ENCODE data around the gene PDE1C. TPM values are rescaled to one million over a fixed set of nuclear protein-coding genes. Genes with fewer than 3 reads are reported as not detected.

PDE1C gene
- total and polyA plus RNA-seq, 2 of the 4 experiments (the other 2 are of a cell fraction) = 14.2 to 61.5 TPM

DNA sequence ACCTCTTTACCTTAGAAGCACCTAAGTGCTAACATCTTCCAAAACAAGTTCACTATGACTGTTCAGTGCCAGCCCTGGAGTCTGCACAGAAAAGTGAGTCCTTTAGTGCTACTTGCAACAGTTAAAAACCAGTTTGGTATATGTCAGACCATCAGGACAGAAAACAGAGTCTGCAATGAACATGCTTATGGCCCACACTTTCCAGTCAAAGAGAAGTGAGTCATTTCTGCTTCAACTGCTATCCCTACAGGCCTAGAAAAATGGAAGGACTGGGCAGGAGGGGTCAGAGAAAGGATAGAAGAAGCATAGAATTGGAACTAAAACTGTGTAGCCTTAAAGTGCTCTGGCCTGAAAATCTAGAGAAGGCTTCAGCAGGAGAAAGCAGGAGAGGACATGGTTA, 108.0 kb downstream of the PDE1C start:
- H3K27ac ChIP-seq (ENCODE audit: insufficient read depth, low read length) = no peak overlapping the region
- H3K4me1 ChIP-seq (ENCODE audit: control insufficient read depth, insufficient read depth, low read length) = peaks cover 2% of the 10 kb centered on the region; the same call in 1 of the 2 replicates
- H2AK5ac ChIP-seq (ENCODE audit: low read depth, low read length) = no peak overlapping the region
- intact Hi-C loops (cut with micrococcal nuclease) (no loop called here), in situ Hi-C loops (cut with MboI; ENCODE audit: low sequenced_read_pairs) (no loop called here), dilution Hi-C loops (cut with HindIII; ENCODE audit: low sequenced_read_pairs, unreplicated experiment) (no loop called here)
- H4K20me1 ChIP-seq (ENCODE audit: insufficient read depth, low read length) = no peaks in the 10 kb centered on the region
- H4K91ac ChIP-seq (ENCODE audit: insufficient read depth, low read depth, low read length) = no peak overlapping the region; the same call in 1 of the 2 replicates
- TF ChIP-seq POLR2A (IDR thresholded peaks at IDR 0.05; ENCODE audit: low read depth, low read length) (no peak), CHD1 (IDR thresholded peaks at IDR 0.05; ENCODE audit: low read depth, low read length) (no peak), FOS (IDR thresholded peaks at IDR 0.05; ENCODE audit: low read depth, low read length) (no peak), CEBPB (IDR thresholded peaks at IDR 0.05; ENCODE audit: low read depth, low read length) (no peak), MAFK (IDR thresholded peaks at IDR 0.05; ENCODE audit: low read depth, low read length) (no peak), RCOR1 (IDR thresholded peaks at IDR 0.05; ENCODE audit: insufficient replicate concordance, low read length) (no peak), MXI1 (IDR thresholded peaks at IDR 0.05; ENCODE audit: borderline replicate concordance, low read depth, low read length) (no peak), NFE2L2 (IDR thresholded peaks at IDR 0.05; ENCODE audit: low read depth, low read length) (no peak)
- no peaks in the 10 kb centered on the region for H3K27me3 ChIP-seq (ENCODE audit: control insufficient read depth, insufficient read depth, low read length)
- DNase-seq = peak; percentile 27
- peak overlapping the region; percentile 61; the same call in 1 of the 2 replicates for H3K18ac ChIP-seq (ENCODE audit: low read depth, low read length)
- POLR2A ChIA-PET (ENCODE audit: unreplicated experiment) = no interaction called here
- peaks cover 3% of the 10 kb centered on the region; the same call in 1 of the 2 replicates for H3K9me3 ChIP-seq (ENCODE audit: control insufficient read depth, insufficient read depth, low read length)
- no peak overlapping the region for H2BK15ac ChIP-seq (ENCODE audit: low read depth, low read length)
- no peaks in the 10 kb centered on the region for H3K36me3 ChIP-seq (ENCODE audit: control insufficient read depth, insufficient read depth, low read length)
- peak; percentile 33; the same call in 1 of the 2 replicates for ATAC-seq (ENCODE audit: low read depth)
- H2BK5ac ChIP-seq (ENCODE audit: low read depth, low read length, poor library complexity, severe bottlenecking) = peak overlapping the region; percentile 48
- no peak overlapping the region for H3K4ac ChIP-seq (ENCODE audit: low read depth, low read length)
- no peak overlapping the region for H2AFZ ChIP-seq (replicated peaks; ENCODE audit: low read length, poor library complexity)
- BruUV-seq (replicated peaks) = no TSS peak
- H3K9ac ChIP-seq (ENCODE audit: low read depth, low read length) = no peak overlapping the region
- no peak overlapping the region for H2BK20ac ChIP-seq (ENCODE audit: low read depth, low read length)
- CTCF ChIA-PET = no interaction called here
- peak overlapping the region; percentile 1; the same call in 1 of the 2 replicates for H3K14ac ChIP-seq (replicated peaks; ENCODE audit: low read depth, low read length)
- H2BK120ac ChIP-seq (ENCODE audit: low read depth, low read length) = peak overlapping the region; percentile 17; the same call in 1 of the 2 replicates
- H4K5ac ChIP-seq (ENCODE audit: low read depth, low read length) = peak overlapping the region; percentile 19; the same call in 1 of the 2 replicates
- H2AK9ac ChIP-seq (replicated peaks; ENCODE audit: low read depth, low read length, poor library complexity) = no peak overlapping the region
- peak overlapping the region in 1 of 2 experiments; percentile 11; a peak in 1 of 4 replicates for H4K8ac ChIP-seq (ENCODE audit: low read depth in 2 of 2, low read length in 2 of 2)
- peaks cover under 1% of the 10 kb centered on the region; the same call in 1 of the 2 replicates for H3K9me1 ChIP-seq (ENCODE audit: insufficient read depth, low read length)
- no peak overlapping the region for H3K56ac ChIP-seq (ENCODE audit: extremely low read depth, insufficient read depth, low read length)
- no peak overlapping the region for H3K23ac ChIP-seq (ENCODE audit: low read depth, low read length)
- H3K79me1 ChIP-seq (ENCODE audit: low read depth in 1 of 2, low read length in 2 of 2) = peaks cover 1 to 6% of the 10 kb centered on the region in 2 experiments; a peak in 2 of 4 replicates
- no peak overlapping the region for H3K4me2 ChIP-seq (ENCODE audit: low read depth, low read length)
- H3K4me3 ChIP-seq (ENCODE audit: insufficient read depth, low read depth, low read length) = no peak overlapping the region

Data from IMR-90 (cell line).